ENCODE measurements around the gene C3orf18.
A peak's percentile ranks its signal among the peaks of the same experiment; 100 is the strongest.

C3orf18 gene

GRCh38 chr3:50603261-50604109, 35.9 kb upstream of the C3orf18 start:
- DNase-seq = no peak

- DNase-seq = no peak
Measured at GRCh38 chr3:50602595-50603191, 35.1 kb upstream of the C3orf18 start.

- peak; percentile 97 for DNase-seq
Measured at GRCh38 chr3:50600841-50601591, 33.5 kb upstream of the C3orf18 start.

- DNase-seq = no peak
Measured at GRCh38 chr3:50600141-50600753, 32.7 kb upstream of the C3orf18 start.

- no peak for DNase-seq
Measured at GRCh38 chr3:50599716-50600118, 32.2 kb upstream of the C3orf18 start.

- no peak for DNase-seq
Measured at GRCh38 chr3:50599115-50599715, 31.7 kb upstream of the C3orf18 start.

GRCh38 chr3:50594253-50594785, 26.8 kb upstream of the C3orf18 start:
- no peak for DNase-seq

GRCh38 chr3:50592568-50592967, 25.0 kb upstream of the C3orf18 start:
- DNase-seq = no peak

- DNase-seq = no peak
Measured at GRCh38 chr3:50591196-50591741, 23.7 kb upstream of the C3orf18 start.

GRCh38 chr3:50588759-50589433, 21.3 kb upstream of the C3orf18 start:
- DNase-seq = peak; percentile 33

GRCh38 chr3:50587806-50588758, 20.5 kb upstream of the C3orf18 start:
- no peak for DNase-seq

GRCh38 chr3:50587373-50587772, 19.8 kb upstream of the C3orf18 start:
- no peak for DNase-seq

- no peak for DNase-seq
Measured at GRCh38 chr3:50586763-50587070, 19.2 kb upstream of the C3orf18 start.

- DNase-seq = no peak
Measured at GRCh38 chr3:50585919-50586762, 18.6 kb upstream of the C3orf18 start.

- DNase-seq = peak; percentile 31
Measured at GRCh38 chr3:50584391-50584790, 16.8 kb upstream of the C3orf18 start.

GRCh38 chr3:50583897-50584296, 16.4 kb upstream of the C3orf18 start:
- no peak for DNase-seq

- DNase-seq = no peak
Measured at GRCh38 chr3:50582083-50582482, 14.5 kb upstream of the C3orf18 start.

GRCh38 chr3:50581459-50581842, 13.9 kb upstream of the C3orf18 start:
- no peak for DNase-seq

GRCh38 chr3:50580683-50581458, 13.3 kb upstream of the C3orf18 start:
- DNase-seq = no peak

Measured in fibroblast of skin of right biceps (primary cell).